ENCODE data around the gene RPS6KA5.

The RPS6KA5 gene

GRCh38 chr14:91027561-91027960, 32.9 kb downstream of the RPS6KA5 start:
- DNase-seq (ENCODE audit: low read depth): no peak

GRCh38 chr14:91022622-91023028, 37.8 kb downstream of the RPS6KA5 start:
- DNase-seq (ENCODE audit: low read depth): peak; percentile 33

GRCh38 chr14:91021991-91022621, 38.3 kb downstream of the RPS6KA5 start:
- DNase-seq (ENCODE audit: low read depth): peak; percentile 34

- DNase-seq (ENCODE audit: low read depth): no peak
Measured at GRCh38 chr14:91021115-91021514, 39.3 kb downstream of the RPS6KA5 start.

GRCh38 chr14:91019673-91020072, 40.8 kb downstream of the RPS6KA5 start:
- no peak for DNase-seq (ENCODE audit: low read depth)

GRCh38 chr14:91018481-91018880, 42.0 kb downstream of the RPS6KA5 start:
- DNase-seq (ENCODE audit: low read depth): no peak

GRCh38 chr14:91016800-91017410, 43.5 kb downstream of the RPS6KA5 start:
- DNase-seq (ENCODE audit: low read depth): no peak

GRCh38 chr14:91015435-91015834, 45.0 kb downstream of the RPS6KA5 start:
- no peak for DNase-seq (ENCODE audit: low read depth)

- DNase-seq (ENCODE audit: low read depth): no peak
Measured at GRCh38 chr14:91012045-91012444, 48.4 kb downstream of the RPS6KA5 start.

GRCh38 chr14:91010153-91010533, 50.3 kb downstream of the RPS6KA5 start:
- DNase-seq (ENCODE audit: low read depth): no peak

GRCh38 chr14:91009501-91010152, 50.8 kb downstream of the RPS6KA5 start:
- no peak for DNase-seq (ENCODE audit: low read depth)

GRCh38 chr14:91008759-91009409, 51.6 kb downstream of the RPS6KA5 start:
- DNase-seq (ENCODE audit: low read depth): no peak

- DNase-seq (ENCODE audit: low read depth): no peak
Measured at GRCh38 chr14:91005716-91006115, 54.7 kb downstream of the RPS6KA5 start.

- DNase-seq (ENCODE audit: low read depth): no peak
Measured at GRCh38 chr14:91004987-91005386, 55.5 kb downstream of the RPS6KA5 start.

- no peak for DNase-seq (ENCODE audit: low read depth)
Measured at GRCh38 chr14:90999299-90999698, 61.1 kb downstream of the RPS6KA5 start.

- DNase-seq (ENCODE audit: low read depth): no peak
Measured at GRCh38 chr14:90996967-90997366, 63.5 kb downstream of the RPS6KA5 start.

GRCh38 chr14:90995785-90996184, 64.7 kb downstream of the RPS6KA5 start:
- DNase-seq (ENCODE audit: low read depth): no peak

- no peak for DNase-seq (ENCODE audit: low read depth)
Measured at GRCh38 chr14:90993792-90994191, 66.6 kb downstream of the RPS6KA5 start.

GRCh38 chr14:90991690-90992443, 68.6 kb downstream of the RPS6KA5 start:
- DNase-seq (ENCODE audit: low read depth): no peak

GRCh38 chr14:90990141-90990540, 70.3 kb downstream of the RPS6KA5 start:
- DNase-seq (ENCODE audit: low read depth): no peak

- no peak for DNase-seq (ENCODE audit: low read depth)
Measured at GRCh38 chr14:90987140-90987539, 73.3 kb downstream of the RPS6KA5 start.

- DNase-seq (ENCODE audit: low read depth): no peak
Measured at GRCh38 chr14:90986510-90986909, 73.9 kb downstream of the RPS6KA5 start.
